ENCODE results near the gene SEMA3A.
A peak's percentile ranks its signal among the peaks of the same experiment; 100 is the strongest.

The SEMA3A gene

DNA sequence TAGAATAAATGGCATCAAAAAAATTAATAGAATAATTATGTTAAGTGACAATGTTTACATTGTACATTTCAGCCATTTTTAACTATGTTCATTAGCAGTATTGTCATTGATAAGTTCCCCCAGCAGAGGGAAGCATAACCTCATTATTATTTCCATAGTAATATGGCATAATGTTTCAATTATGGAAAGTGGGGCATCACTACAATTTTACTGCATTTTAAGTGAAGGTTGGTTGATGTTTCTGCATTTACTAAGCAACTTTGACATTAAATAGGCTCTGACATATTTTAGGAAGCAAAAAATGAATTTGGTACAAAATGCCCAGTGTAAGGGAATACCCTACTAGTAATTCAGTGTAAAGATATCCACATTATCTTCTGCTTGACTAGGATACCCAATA lies 218.3 kb downstream of the SEMA3A start:
- TF ChIP-seq, protein P1, sequence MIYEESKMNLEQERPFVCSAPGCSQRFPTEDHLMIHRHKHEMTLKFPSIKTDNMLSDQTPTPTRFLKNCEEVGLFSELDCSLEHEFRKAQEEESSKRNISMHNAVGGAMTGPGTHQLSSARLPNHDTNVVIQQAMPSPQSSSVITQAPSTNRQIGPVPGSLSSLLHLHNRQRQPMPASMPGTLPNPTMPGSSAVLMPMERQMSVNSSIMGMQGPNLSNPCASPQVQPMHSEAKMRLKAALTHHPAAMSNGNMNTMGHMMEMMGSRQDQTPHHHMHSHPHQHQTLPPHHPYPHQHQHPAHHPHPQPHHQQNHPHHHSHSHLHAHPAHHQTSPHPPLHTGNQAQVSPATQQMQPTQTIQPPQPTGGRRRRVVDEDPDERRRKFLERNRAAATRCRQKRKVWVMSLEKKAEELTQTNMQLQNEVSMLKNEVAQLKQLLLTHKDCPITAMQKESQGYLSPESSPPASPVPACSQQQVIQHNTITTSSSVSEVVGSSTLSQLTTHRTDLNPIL (CRISPR knock-in tag; IDR thresholded peaks at IDR 0.05; ENCODE audit: low read depth): no peak
- TF ChIP-seq ISL1 (CRISPR knock-in tag; IDR thresholded peaks at IDR 0.05) (0 out of 2 replicates have a peak, but pooled peaks have one; percentile 12), TCF4 (CRISPR knock-in tag; IDR thresholded peaks at IDR 0.05; ENCODE audit: borderline replicate concordance) (peak; percentile 83), ESRRG (CRISPR knock-in tag; IDR thresholded peaks at IDR 0.05) (no peak), ZFP30 (CRISPR knock-in tag; IDR thresholded peaks at IDR 0.05) (no peak), TOX (CRISPR knock-in tag; IDR thresholded peaks at IDR 0.05; ENCODE audit: borderline replicate concordance) (no peak)
- peak; percentile 88 for ATAC-seq

DNA sequence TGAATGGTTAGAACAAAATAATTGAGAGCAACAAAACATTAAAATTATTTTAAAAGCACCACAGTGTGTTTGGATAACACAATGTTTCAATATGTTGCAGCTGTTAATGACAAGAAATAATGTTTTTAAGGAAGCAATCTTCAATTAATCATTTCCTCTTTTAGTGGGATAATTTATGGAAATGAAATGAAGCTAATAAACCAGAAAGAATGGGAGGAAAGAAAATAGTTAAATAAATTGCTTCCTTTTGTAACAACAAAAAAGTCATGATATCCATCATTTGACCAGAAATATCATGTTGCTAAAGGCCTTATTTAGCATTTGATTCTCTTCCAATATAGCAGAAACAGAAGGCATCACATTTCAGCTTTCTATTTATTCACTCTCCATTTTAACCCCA lies 224.5 kb downstream of the SEMA3A start:
- no peak for ATAC-seq
- TF ChIP-seq ESRRG (CRISPR knock-in tag; IDR thresholded peaks at IDR 0.05): no peak
- no peak for TF ChIP-seq RARB (CRISPR knock-in tag; IDR thresholded peaks at IDR 0.05)
- no peak for TF ChIP-seq SNAI2 (CRISPR knock-in tag; IDR thresholded peaks at IDR 0.05)

DNA sequence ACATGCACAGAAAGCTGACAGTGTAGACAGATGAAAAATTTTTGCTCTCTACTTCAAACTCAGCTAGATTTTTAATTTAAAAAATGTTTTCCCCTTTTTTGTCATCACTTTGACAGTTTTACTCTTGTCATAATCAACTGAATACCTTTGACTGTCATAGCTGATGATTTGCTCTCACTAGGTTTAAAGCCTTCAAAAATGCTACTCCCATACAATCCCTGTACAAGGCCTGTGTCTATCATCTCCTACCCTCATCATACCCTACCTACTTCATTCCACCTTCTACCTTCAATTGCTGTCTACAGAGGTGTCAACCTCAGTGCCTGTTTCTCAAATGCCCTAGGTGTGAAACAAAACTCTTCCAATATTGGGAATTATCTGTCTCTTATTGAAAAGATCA lies 230.3 kb downstream of the SEMA3A start:
- TF ChIP-seq PPARA (CRISPR knock-in tag; IDR thresholded peaks at IDR 0.05; ENCODE audit: borderline replicate concordance): no peak
- TF ChIP-seq, protein P2, sequence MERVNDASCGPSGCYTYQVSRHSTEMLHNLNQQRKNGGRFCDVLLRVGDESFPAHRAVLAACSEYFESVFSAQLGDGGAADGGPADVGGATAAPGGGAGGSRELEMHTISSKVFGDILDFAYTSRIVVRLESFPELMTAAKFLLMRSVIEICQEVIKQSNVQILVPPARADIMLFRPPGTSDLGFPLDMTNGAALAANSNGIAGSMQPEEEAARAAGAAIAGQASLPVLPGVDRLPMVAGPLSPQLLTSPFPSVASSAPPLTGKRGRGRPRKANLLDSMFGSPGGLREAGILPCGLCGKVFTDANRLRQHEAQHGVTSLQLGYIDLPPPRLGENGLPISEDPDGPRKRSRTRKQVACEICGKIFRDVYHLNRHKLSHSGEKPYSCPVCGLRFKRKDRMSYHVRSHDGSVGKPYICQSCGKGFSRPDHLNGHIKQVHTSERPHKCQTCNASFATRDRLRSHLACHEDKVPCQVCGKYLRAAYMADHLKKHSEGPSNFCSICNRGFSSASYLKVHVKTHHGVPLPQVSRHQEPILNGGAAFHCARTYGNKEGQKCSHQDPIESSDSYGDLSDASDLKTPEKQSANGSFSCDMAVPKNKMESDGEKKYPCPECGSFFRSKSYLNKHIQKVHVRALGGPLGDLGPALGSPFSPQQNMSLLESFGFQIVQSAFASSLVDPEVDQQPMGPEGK (CRISPR knock-in tag; IDR thresholded peaks at IDR 0.05; ENCODE audit: borderline replicate concordance): no peak
- peak; percentile 50; the same call in 2 of the 3 replicates for ATAC-seq

DNA sequence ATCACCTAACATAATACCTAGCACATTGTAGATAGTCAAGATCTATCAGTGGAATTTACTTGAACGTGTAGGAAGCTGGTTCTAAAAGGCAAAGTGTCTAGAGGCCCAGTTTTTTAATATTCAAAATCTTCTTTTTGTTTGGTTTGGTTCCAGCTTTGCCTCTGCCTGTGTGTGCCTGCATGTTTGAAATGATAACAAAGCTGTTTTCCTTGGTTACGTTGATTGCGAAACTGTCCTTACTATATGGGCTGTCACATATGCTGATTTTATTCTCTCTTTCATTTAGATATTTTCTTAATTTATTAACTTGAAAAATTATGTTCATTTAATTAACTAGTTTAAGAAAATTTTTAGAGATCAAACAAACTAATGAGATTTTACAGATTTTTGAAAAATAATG lies 237.3 kb downstream of the SEMA3A start:
- ATAC-seq: no peak
- TF ChIP-seq BACH2 (CRISPR knock-in tag; IDR thresholded peaks at IDR 0.05; ENCODE audit: borderline replicate concordance) (no peak), OSR1 (CRISPR knock-in tag; IDR thresholded peaks at IDR 0.05) (no peak), ZNF70 (CRISPR knock-in tag; IDR thresholded peaks at IDR 0.05) (no peak), ZFP3 (CRISPR knock-in tag; IDR thresholded peaks at IDR 0.05) (no peak), ARNTL (CRISPR knock-in tag; IDR thresholded peaks at IDR 0.05; ENCODE audit: borderline replicate concordance, low read depth) (no peak), ZNF8 (CRISPR knock-in tag; IDR thresholded peaks at IDR 0.05) (no peak), SNAI2 (CRISPR knock-in tag; IDR thresholded peaks at IDR 0.05) (no peak), GLIS3 (CRISPR knock-in tag; IDR thresholded peaks at IDR 0.05) (no peak), RARB (CRISPR knock-in tag; IDR thresholded peaks at IDR 0.05) (no peak), TCF4 (CRISPR knock-in tag; IDR thresholded peaks at IDR 0.05; ENCODE audit: borderline replicate concordance) (no peak), ESRRG (CRISPR knock-in tag; IDR thresholded peaks at IDR 0.05) (no peak), ZNF565 (CRISPR knock-in tag; conservative IDR thresholded peaks at IDR 0.05; ENCODE audit: low read depth) (no peak), PPARA (CRISPR knock-in tag; IDR thresholded peaks at IDR 0.05; ENCODE audit: borderline replicate concordance) (no peak), CSDC2 (CRISPR knock-in tag; IDR thresholded peaks at IDR 0.05) (no peak), ISL1 (CRISPR knock-in tag; IDR thresholded peaks at IDR 0.05) (no peak), ZFP30 (CRISPR knock-in tag; IDR thresholded peaks at IDR 0.05) (no peak)
- TF ChIP-seq, protein P1 (CRISPR knock-in tag; IDR thresholded peaks at IDR 0.05; ENCODE audit: low read depth): no peak
- TF ChIP-seq, protein P3, sequence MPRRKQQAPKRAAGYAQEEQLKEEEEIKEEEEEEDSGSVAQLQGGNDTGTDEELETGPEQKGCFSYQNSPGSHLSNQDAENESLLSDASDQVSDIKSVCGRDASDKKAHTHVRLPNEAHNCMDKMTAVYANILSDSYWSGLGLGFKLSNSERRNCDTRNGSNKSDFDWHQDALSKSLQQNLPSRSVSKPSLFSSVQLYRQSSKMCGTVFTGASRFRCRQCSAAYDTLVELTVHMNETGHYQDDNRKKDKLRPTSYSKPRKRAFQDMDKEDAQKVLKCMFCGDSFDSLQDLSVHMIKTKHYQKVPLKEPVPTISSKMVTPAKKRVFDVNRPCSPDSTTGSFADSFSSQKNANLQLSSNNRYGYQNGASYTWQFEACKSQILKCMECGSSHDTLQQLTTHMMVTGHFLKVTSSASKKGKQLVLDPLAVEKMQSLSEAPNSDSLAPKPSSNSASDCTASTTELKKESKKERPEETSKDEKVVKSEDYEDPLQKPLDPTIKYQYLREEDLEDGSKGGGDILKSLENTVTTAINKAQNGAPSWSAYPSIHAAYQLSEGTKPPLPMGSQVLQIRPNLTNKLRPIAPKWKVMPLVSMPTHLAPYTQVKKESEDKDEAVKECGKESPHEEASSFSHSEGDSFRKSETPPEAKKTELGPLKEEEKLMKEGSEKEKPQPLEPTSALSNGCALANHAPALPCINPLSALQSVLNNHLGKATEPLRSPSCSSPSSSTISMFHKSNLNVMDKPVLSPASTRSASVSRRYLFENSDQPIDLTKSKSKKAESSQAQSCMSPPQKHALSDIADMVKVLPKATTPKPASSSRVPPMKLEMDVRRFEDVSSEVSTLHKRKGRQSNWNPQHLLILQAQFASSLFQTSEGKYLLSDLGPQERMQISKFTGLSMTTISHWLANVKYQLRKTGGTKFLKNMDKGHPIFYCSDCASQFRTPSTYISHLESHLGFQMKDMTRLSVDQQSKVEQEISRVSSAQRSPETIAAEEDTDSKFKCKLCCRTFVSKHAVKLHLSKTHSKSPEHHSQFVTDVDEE (CRISPR knock-in tag; IDR thresholded peaks at IDR 0.05): no peak
- TF ChIP-seq, protein P4, sequence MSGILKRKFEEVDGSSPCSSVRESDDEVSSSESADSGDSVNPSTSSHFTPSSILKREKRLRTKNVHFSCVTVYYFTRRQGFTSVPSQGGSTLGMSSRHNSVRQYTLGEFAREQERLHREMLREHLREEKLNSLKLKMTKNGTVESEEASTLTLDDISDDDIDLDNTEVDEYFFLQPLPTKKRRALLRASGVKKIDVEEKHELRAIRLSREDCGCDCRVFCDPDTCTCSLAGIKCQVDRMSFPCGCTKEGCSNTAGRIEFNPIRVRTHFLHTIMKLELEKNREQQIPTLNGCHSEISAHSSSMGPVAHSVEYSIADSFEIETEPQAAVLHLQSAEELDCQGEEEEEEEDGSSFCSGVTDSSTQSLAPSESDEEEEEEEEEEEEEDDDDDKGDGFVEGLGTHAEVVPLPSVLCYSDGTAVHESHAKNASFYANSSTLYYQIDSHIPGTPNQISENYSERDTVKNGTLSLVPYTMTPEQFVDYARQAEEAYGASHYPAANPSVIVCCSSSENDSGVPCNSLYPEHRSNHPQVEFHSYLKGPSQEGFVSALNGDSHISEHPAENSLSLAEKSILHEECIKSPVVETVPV (CRISPR knock-in tag; IDR thresholded peaks at IDR 0.05): no peak
- TF ChIP-seq, protein P5, sequence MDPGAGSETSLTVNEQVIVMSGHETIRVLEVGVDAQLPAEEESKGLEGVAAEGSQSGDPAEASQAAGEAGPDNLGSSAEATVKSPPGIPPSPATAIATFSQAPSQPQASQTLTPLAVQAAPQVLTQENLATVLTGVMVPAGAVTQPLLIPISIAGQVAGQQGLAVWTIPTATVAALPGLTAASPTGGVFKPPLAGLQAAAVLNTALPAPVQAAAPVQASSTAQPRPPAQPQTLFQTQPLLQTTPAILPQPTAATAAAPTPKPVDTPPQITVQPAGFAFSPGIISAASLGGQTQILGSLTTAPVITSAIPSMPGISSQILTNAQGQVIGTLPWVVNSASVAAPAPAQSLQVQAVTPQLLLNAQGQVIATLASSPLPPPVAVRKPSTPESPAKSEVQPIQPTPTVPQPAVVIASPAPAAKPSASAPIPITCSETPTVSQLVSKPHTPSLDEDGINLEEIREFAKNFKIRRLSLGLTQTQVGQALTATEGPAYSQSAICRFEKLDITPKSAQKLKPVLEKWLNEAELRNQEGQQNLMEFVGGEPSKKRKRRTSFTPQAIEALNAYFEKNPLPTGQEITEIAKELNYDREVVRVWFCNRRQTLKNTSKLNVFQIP (CRISPR knock-in tag; IDR thresholded peaks at IDR 0.05; ENCODE audit: borderline replicate concordance, low read depth): no peak
